ENCODE data around the gene ALPK3.

ALPK3 gene

GRCh38 chr15:84816694-84817465 lies at the start of gene ALPK3:
TSS of gene ALPK3 (plus strand) at chr15:84817356. CDS start at chr15:84817453, 97 bp downstream.
- no peak for DNase-seq

- no peak for DNase-seq
Observed at GRCh38 chr15:84772031-84772430, 45.1 kb upstream of the ALPK3 start.

GRCh38 chr15:84772467-84772866 lies 44.7 kb upstream of the ALPK3 start:
- no peak for DNase-seq

- no peak for DNase-seq
Observed at GRCh38 chr15:84773716-84774115, 43.4 kb upstream of the ALPK3 start.

- no peak for DNase-seq
Observed at GRCh38 chr15:84775867-84776449, 41.2 kb upstream of the ALPK3 start.

- DNase-seq: no peak
Observed at GRCh38 chr15:84778194-84778593, 39.0 kb upstream of the ALPK3 start.

GRCh38 chr15:84780492-84780891 lies 36.7 kb upstream of the ALPK3 start:
- DNase-seq: no peak

GRCh38 chr15:84781495-84781894 lies 35.7 kb upstream of the ALPK3 start:
- DNase-seq: no peak

GRCh38 chr15:84782346-84782745 lies 34.8 kb upstream of the ALPK3 start:
- DNase-seq: no peak

GRCh38 chr15:84783493-84784251 lies 33.5 kb upstream of the ALPK3 start:
- no peak for DNase-seq

GRCh38 chr15:84784262-84784661 lies 32.9 kb upstream of the ALPK3 start:
- DNase-seq: no peak

- DNase-seq: no peak
Observed at GRCh38 chr15:84785053-84785452, 32.1 kb upstream of the ALPK3 start.

- no peak for DNase-seq
Observed at GRCh38 chr15:84788500-84788899, 28.7 kb upstream of the ALPK3 start.

GRCh38 chr15:84789762-84790161 lies 27.4 kb upstream of the ALPK3 start:
- no peak for DNase-seq

GRCh38 chr15:84790676-84791075 lies 26.5 kb upstream of the ALPK3 start:
- no peak for DNase-seq

- DNase-seq: no peak
Observed at GRCh38 chr15:84791763-84792162, 25.4 kb upstream of the ALPK3 start.

GRCh38 chr15:84793431-84794161 lies 23.6 kb upstream of the ALPK3 start:
- no peak for DNase-seq

- DNase-seq: no peak
Observed at GRCh38 chr15:84794162-84794547, 23.0 kb upstream of the ALPK3 start.

GRCh38 chr15:84795186-84795585 lies 22.0 kb upstream of the ALPK3 start:
- no peak for DNase-seq

GRCh38 chr15:84797212-84797611 lies 19.9 kb upstream of the ALPK3 start:
- no peak for DNase-seq

GRCh38 chr15:84797801-84798200 lies 19.4 kb upstream of the ALPK3 start:
- DNase-seq: no peak

GRCh38 chr15:84798436-84798946 lies 18.7 kb upstream of the ALPK3 start:
- DNase-seq: no peak

All from NCI-H345 (cell line).